ENCODE data around the gene CBR3.

- TF ChIP-seq CTCF (conservative IDR thresholded peaks at IDR 0.05) (no peak), EZH2 (IDR thresholded peaks at IDR 0.05; ENCODE audit: low read depth) (no peak)
Observed at GRCh38 chr21:36156815-36157670, 22.2 kb downstream of the CBR3 start, which contains the start of gene DOP1B.

All from PC-9 (cell line).